Subcutaneous abdominal adipose tissue (tissue), 5 donors: Measurements from ENCODE around the gene FAAH.

Experiments
- H3K27ac ChIP-seq: one replicate; pipeline ENCODE4 v1.7.0; 2013; ENCODE audit warnings: low read depth, mild to moderate bottlenecking, inconsistent platforms, low read length, moderate library complexity
- H3K27me3 ChIP-seq, 5 donors: one replicate each; pipeline ENCODE4 v1.7.0; 2013; ENCODE audit warnings: low read length in 5 of 5, inconsistent platforms in 1 of 5; ENCODE audit not compliant: control insufficient read depth in 5 of 5, insufficient read depth in 4 of 5
- H3K36me3 ChIP-seq, 5 donors: one replicate each; pipeline ENCODE4 v1.7.0; 2013; ENCODE audit warnings: low read length in 5 of 5; ENCODE audit not compliant: control insufficient read depth in 5 of 5, insufficient read depth in 5 of 5
- H3K4me1 ChIP-seq, 5 donors: one replicate each; pipeline ENCODE4 v1.7.0; 2013; ENCODE audit warnings: low read length in 5 of 5, mild to moderate bottlenecking in 3 of 5, moderate library complexity in 1 of 5; ENCODE audit not compliant: control insufficient read depth in 5 of 5, insufficient read depth in 5 of 5
- H3K4me3 ChIP-seq, 5 donors: one replicate each; pipeline ENCODE4 v1.7.0; 2013; ENCODE audit warnings: low read length in 5 of 5, low read depth in 1 of 5
- H3K9ac ChIP-seq, 5 donors: one replicate each; pipeline ENCODE4 v1.7.0; 2013; ENCODE audit warnings: low read length in 5 of 5, mild to moderate bottlenecking in 4 of 5, moderate library complexity in 3 of 5
- H3K9me3 ChIP-seq, 5 donors: one replicate each; pipeline ENCODE4 v1.7.0; 2013; ENCODE audit warnings: low read length in 5 of 5; ENCODE audit not compliant: control insufficient read depth in 5 of 5
- donor health status: healthy.
- donor health status: healthy.
- donor health status: healthy.
- donor health status: healthy.
- donor health status: healthy.

FAAH gene

GRCh38 chr1:46455951-46456350 lies 61.8 kb downstream of the FAAH start:
- Histone ChIP-seq H3K4me3 (no peak overlapping the region), H3K27me3 (peaks cover 0 to 47% (median 34%) of the 10 kb centered on the region in 5 donors), H3K9ac (no peak overlapping the region)

GRCh38 chr1:46456411-46456963 lies 62.4 kb downstream of the FAAH start:
- Histone ChIP-seq H3K9ac (no peak overlapping the region), H3K27me3 (peaks cover 0 to 41% (median 34%) of the 10 kb centered on the region in 5 donors), H3K4me3 (no peak overlapping the region), H3K4me1 (no peaks in the 10 kb centered on the region), H3K36me3 (no peaks in the 10 kb centered on the region), H3K9me3 (no peaks in the 10 kb centered on the region), H3K27ac (no peak overlapping the region)

More at GRCh38 chr1:46455951-46456350, 61.8 kb downstream of the FAAH start:
- Histone ChIP-seq H3K36me3 (no peaks in the 10 kb centered on the region), H3K27ac (no peak overlapping the region), H3K4me1 (no peaks in the 10 kb centered on the region), H3K9me3 (no peaks in the 10 kb centered on the region)

GRCh38 chr1:46457178-46457577 lies 63.1 kb downstream of the FAAH start:
- Histone ChIP-seq H3K9me3 (no peaks in the 10 kb centered on the region), H3K4me3 (no peak overlapping the region), H3K4me1 (no peaks in the 10 kb centered on the region), H3K27ac (no peak overlapping the region), H3K9ac (no peak overlapping the region), H3K36me3 (no peaks in the 10 kb centered on the region), H3K27me3 (peaks cover 0 to 38% (median 30%) of the 10 kb centered on the region in 5 donors)

- H3K9me3 ChIP-seq = no peaks in the 10 kb centered on the region
- H3K4me3 ChIP-seq = no peak overlapping the region
- no peaks in the 10 kb centered on the region for H3K36me3 ChIP-seq
- H3K27ac ChIP-seq = no peak overlapping the region
- H3K9ac ChIP-seq = no peak overlapping the region
- H3K4me1 ChIP-seq = no peaks in the 10 kb centered on the region
- H3K27me3 ChIP-seq = peaks cover 0 to 30% (median 21%) of the 10 kb centered on the region in 5 donors
Measured at GRCh38 chr1:46458190-46458589, 64.1 kb downstream of the FAAH start.

- H3K36me3 ChIP-seq = no peaks in the 10 kb centered on the region
- H3K9me3 ChIP-seq = no peaks in the 10 kb centered on the region
- H3K9ac ChIP-seq = no peak overlapping the region
- no peak overlapping the region for H3K27ac ChIP-seq
- peaks cover 0 to 23% (median 15%) of the 10 kb centered on the region in 5 donors for H3K27me3 ChIP-seq
- H3K4me3 ChIP-seq = no peak overlapping the region
- no peaks in the 10 kb centered on the region for H3K4me1 ChIP-seq
Measured at GRCh38 chr1:46458846-46459245, 64.7 kb downstream of the FAAH start.

- H3K4me3 ChIP-seq = no peak overlapping the region
- H3K36me3 ChIP-seq = no peaks in the 10 kb centered on the region
- no peaks in the 10 kb centered on the region for H3K9me3 ChIP-seq
- H3K27me3 ChIP-seq = peaks cover 0 to 23% (median 15%) of the 10 kb centered on the region in 5 donors
- H3K4me1 ChIP-seq = no peaks in the 10 kb centered on the region
- H3K27ac ChIP-seq = no peak overlapping the region
- H3K9ac ChIP-seq = no peak overlapping the region
Measured at GRCh38 chr1:46459315-46459714, 65.2 kb downstream of the FAAH start.

- Histone ChIP-seq H3K9me3 (no peaks in the 10 kb centered on the region), H3K27me3 (peaks cover 0 to 19% (median 10%) of the 10 kb centered on the region in 5 donors), H3K4me3 (no peak overlapping the region), H3K27ac (no peak overlapping the region), H3K4me1 (peaks cover 0 to 4% (median 3%) of the 10 kb centered on the region in 5 donors), H3K9ac (no peak overlapping the region), H3K36me3 (no peaks in the 10 kb centered on the region)
Measured at GRCh38 chr1:46461017-46461808, 67.1 kb downstream of the FAAH start.

GRCh38 chr1:46461809-46462448 lies 67.8 kb downstream of the FAAH start:
- Histone ChIP-seq H3K9me3 (no peaks in the 10 kb centered on the region), H3K9ac (no peak overlapping the region), H3K27me3 (peaks cover 0 to 17% (median 10%) of the 10 kb centered on the region in 5 donors), H3K36me3 (no peaks in the 10 kb centered on the region), H3K4me1 (peaks cover 1 to 10% (median 9%) of the 10 kb centered on the region in 5 donors), H3K4me3 (no peak overlapping the region), H3K27ac (no peak overlapping the region)
